Keratinocyte (primary cell): ENCODE data around the gene AIDA. TPM values are rescaled to one million over a fixed set of nuclear protein-coding genes. Genes with fewer than 3 reads are reported as not detected.

ENCODE experiments used
- DNase-seq: peaks from one replicate; pipeline ENCODE4 v3.0.0-alpha.2; 2011; ENCODE audit warnings: low read depth, missing footprints, low spot score
- FAIRE-seq: peaks from 2 replicates; lab custom pipeline; 2011; peaks lifted over from hg19 to GRCh38; lab: Jason Lieb, UNC
- H2AFZ ChIP-seq: 2 replicates; pipeline ENCODE4 v1.6.0; 2012; ENCODE audit warnings: low read length, control low read depth, inconsistent platforms; ENCODE audit not compliant: control insufficient read depth
- H3K27ac ChIP-seq: 2 replicates; pipeline ENCODE4 v1.5.1; 2011; ENCODE audit warnings: low read length; ENCODE audit not compliant: control insufficient read depth, insufficient read depth
- H3K27me3 ChIP-seq: 3 replicates; pipeline ENCODE4 v1.6.0; 2011; ENCODE audit warnings: low read length; ENCODE audit not compliant: control insufficient read depth, insufficient read depth; ENCODE audit errors: extremely low read depth
- H3K36me3 ChIP-seq, 2 experiments: 2 replicates in 1 of 2; 3 replicates in 1 of 2; pipeline ENCODE4 v1.5.1; 2011; ENCODE audit warnings: low read length in 2 of 2, mild to moderate bottlenecking in 1 of 2; ENCODE audit not compliant: control insufficient read depth in 2 of 2, insufficient read depth in 2 of 2; ENCODE audit errors: extremely low read depth in 1 of 2
- H3K4me1 ChIP-seq: 3 replicates; pipeline ENCODE4 v1.5.1; 2011; ENCODE audit warnings: low read length; ENCODE audit not compliant: control insufficient read depth, insufficient read depth; ENCODE audit errors: extremely low read depth
- H3K4me2 ChIP-seq: 3 replicates; pipeline ENCODE4 v1.6.0; 2011; ENCODE audit warnings: low read depth, low read length; ENCODE audit not compliant: control insufficient read depth, insufficient read depth; ENCODE audit errors: extremely low read depth
- H3K4me3 ChIP-seq, 3 experiments: fragments of 200-600 bp in 1 of 3; sonication (generic) in 1 of 3; 2 replicates in 2 of 3; 3 replicates in 1 of 3; pipeline ENCODE4 v1.5.1; 2011 to 2016; ENCODE audit warnings: low read length in 3 of 3, mild to moderate bottlenecking in 3 of 3, control low read depth in 2 of 3, inconsistent platforms in 1 of 3, low read depth in 1 of 3, mixed read lengths in 1 of 3, mixed run types in 1 of 3, moderate library complexity in 1 of 3; ENCODE audit not compliant: control insufficient read depth in 2 of 3, insufficient read depth in 2 of 3; ENCODE audit errors: extremely low read depth in 1 of 3
- H3K79me2 ChIP-seq: 2 replicates; pipeline ENCODE4 v1.6.0; 2012; ENCODE audit warnings: low read length; ENCODE audit not compliant: control insufficient read depth, insufficient read depth
- H3K9ac ChIP-seq: 3 replicates; pipeline ENCODE4 v1.6.0; 2011; ENCODE audit warnings: low read length; ENCODE audit not compliant: control insufficient read depth, insufficient read depth; ENCODE audit errors: extremely low read depth
- H3K9me1 ChIP-seq: 3 replicates; pipeline ENCODE4 v1.6.0; 2011; ENCODE audit warnings: low read length; ENCODE audit not compliant: control insufficient read depth, insufficient read depth; ENCODE audit errors: extremely low read depth
- H3K9me3 ChIP-seq: 2 replicates; pipeline ENCODE4 v1.5.1; 2012; ENCODE audit warnings: low read depth, low read length; ENCODE audit not compliant: control insufficient read depth
- H4K20me1 ChIP-seq: 3 replicates; pipeline ENCODE4 v1.6.0; 2011; ENCODE audit warnings: low read length; ENCODE audit not compliant: control insufficient read depth, insufficient read depth; ENCODE audit errors: extremely low read depth
- CTCF ChIP-seq, 3 experiments: IDR thresholded peaks in 1 of 3; conservative IDR thresholded peaks in 1 of 3; optimal IDR thresholded peaks in 1 of 3; 2 replicates in 2 of 3; 3 replicates in 1 of 3; pipeline versions ENCODE3 to v1.5.1; 2011; ENCODE audit warnings: low read length in 3 of 3, mild to moderate bottlenecking in 3 of 3, moderate library complexity in 2 of 3, control low read depth in 1 of 3, inconsistent platforms in 1 of 3; ENCODE audit not compliant: insufficient read depth in 2 of 3; ENCODE audit errors: extremely low read depth in 1 of 3
- EZH2 ChIP-seq: IDR thresholded peaks from one replicate; pipeline ENCODE4 v1.6.1; 2012; ENCODE audit warnings: inconsistent platforms, mild to moderate bottlenecking, low read length, moderate library complexity
- dilution Hi-C: fragments of 300-500 bp; cut with MboI; formaldehyde crosslinking; loops from one replicate; pipeline ENCODE4 v1.7.0; 2020; ENCODE audit warnings: low sequenced_read_pairs; ENCODE audit not compliant: extremely low pct_ligation_motif_present
- polyA plus RNA-seq, 5 experiments: library from polyadenylated mRNA; depleted of rRNA in 3 of 5; stranded (reverse) in 3 of 5; stranded (forward) in 1 of 5; unstranded in 1 of 5; fragments of >200 nt; gene quantifications; 1 replicate in 1 of 5; 2 replicates in 3 of 5; 3 replicates in 1 of 5; pipeline versions ENCODE4 v1.2.1 to v1.2.3, GENCODE V29; 2011 to 2012; ENCODE audit warnings: missing spikeins in 2 of 5, low read depth in 1 of 5, low replicate concordance in 1 of 5

The AIDA gene
- polyA plus RNA-seq, 1 donor (not counting 4 experiments of a cell fraction or from before 2014, with no cell fraction given) = 86.8 TPM

DNA sequence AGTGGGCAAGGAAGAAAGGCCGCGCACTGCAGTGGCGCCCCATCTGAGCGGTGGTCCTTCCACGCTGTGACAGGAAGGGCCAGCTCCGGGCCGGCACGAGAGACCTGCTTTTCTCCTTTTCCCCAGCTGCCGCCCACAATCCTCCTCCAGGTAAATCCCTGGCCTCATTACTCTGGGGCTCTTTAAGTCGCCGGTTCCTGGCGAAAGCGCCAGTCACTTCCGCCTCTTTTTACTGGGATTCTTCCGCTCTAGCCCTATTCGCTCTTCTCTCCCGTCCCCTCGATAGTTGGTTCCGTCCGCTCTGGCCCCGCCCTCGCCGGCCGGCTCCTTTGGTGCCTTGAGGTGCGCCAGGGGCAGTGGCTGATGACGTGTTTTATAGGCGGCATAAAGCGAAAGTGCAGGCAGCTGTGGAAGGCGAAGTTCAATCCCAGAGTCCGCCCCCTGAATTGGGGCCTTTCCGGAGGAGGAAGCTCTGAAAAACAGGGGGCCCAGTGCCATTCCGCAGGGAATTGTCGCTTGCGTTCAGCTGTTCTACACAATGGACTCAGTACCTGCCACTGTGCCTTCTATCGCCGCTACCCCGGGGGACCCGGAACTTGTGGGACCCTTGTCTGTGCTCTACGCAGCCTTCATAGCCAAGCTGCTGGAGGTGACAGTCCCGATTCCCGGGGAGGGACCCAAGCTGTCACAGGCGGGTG, 68.2 kb downstream of the AIDA start:
- Histone ChIP-seq H3K36me3 (peaks cover 4 to 8% of the 10 kb centered on the region in 2 experiments), H2AFZ (peak overlapping the region; percentile 98), H3K9me1 (no peaks in the 10 kb centered on the region), H4K20me1 (no peaks in the 10 kb centered on the region), H3K4me1 (peaks cover 6% of the 10 kb centered on the region), H3K4me3 (peak overlapping the region; percentile 78 to 100 (median 98)), H3K4me2 (peak overlapping the region; percentile 100), H3K9ac (peak overlapping the region; percentile 95), H3K9me3 (no peaks in the 10 kb centered on the region), H3K79me2 (peaks cover 12% of the 10 kb centered on the region), H3K27ac (peak overlapping the region; percentile 95), H3K27me3 (no peaks in the 10 kb centered on the region)
- TF ChIP-seq CTCF (optimal IDR thresholded peaks at IDR 0.05 in 1 of 3, IDR thresholded peaks at IDR 0.05 in 1 of 3, conservative IDR thresholded peaks at IDR 0.05 in 1 of 3; ENCODE audit: extremely low read depth in 1 of 3, insufficient read depth in 2 of 3, low read length in 3 of 3) = no peak
- peak; percentile 75 for DNase-seq
- FAIRE-seq = peak; percentile 93
- dilution Hi-C loops = no loop called here

DNA sequence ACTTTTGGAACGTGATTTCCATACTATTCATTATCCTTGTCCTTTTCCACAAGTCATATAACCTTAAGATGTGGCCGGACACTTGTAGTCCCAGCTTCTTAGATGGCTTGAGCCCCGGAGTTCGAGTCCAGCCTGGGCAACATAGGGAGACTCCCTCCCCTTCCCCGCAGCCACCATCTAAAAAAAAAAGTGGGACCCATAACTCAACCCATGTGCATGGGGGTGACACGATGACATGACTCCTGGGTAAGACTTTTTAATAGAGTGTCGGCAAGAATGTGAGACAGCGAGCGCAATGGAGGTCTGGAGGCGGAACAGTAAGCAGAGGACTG, 68.7 kb downstream of the AIDA start:
- H4K20me1 ChIP-seq = no peaks in the 10 kb centered on the region
- H3K4me3 ChIP-seq = peak overlapping the region; percentile 78 to 100 (median 98)
- H3K79me2 ChIP-seq = peaks cover 12% of the 10 kb centered on the region
- dilution Hi-C loops = no loop called here
- FAIRE-seq (no peak), DNase-seq (no peak)
- no peaks in the 10 kb centered on the region for H3K9me3 ChIP-seq
- H2AFZ ChIP-seq = peak overlapping the region; percentile 98
- peaks cover 6% of the 10 kb centered on the region for H3K4me1 ChIP-seq
- H3K27me3 ChIP-seq = no peaks in the 10 kb centered on the region
- H3K9ac ChIP-seq = peak overlapping the region; percentile 95
- H3K4me2 ChIP-seq = peak overlapping the region; percentile 100
- TF ChIP-seq EZH2 (no peak), CTCF (optimal IDR thresholded peaks at IDR 0.05 in 1 of 3, IDR thresholded peaks at IDR 0.05 in 1 of 3, conservative IDR thresholded peaks at IDR 0.05 in 1 of 3; ENCODE audit: extremely low read depth in 1 of 3, insufficient read depth in 2 of 3, low read length in 3 of 3) (no peak)
- no peaks in the 10 kb centered on the region for H3K9me1 ChIP-seq
- peaks cover 2 to 8% of the 10 kb centered on the region in 2 experiments for H3K36me3 ChIP-seq
- H3K27ac ChIP-seq = peak overlapping the region; percentile 95
